Gastrocnemius medialis (tissue), 4 donors: Measurements from ENCODE around the gene EPB41.

Experiments
- CTCF ChIP-seq, 5 experiments: fragments of 450-650 bp in 3 of 5; fragments of 200-600 bp in 2 of 5; sonication (generic) in 2 of 5; IDR thresholded peaks in 4 of 5; conservative IDR thresholded peaks in 1 of 5; 1 replicate in 4 of 5; 2 replicates in 1 of 5; pipeline ENCODE4 v1.5.1; 2016 to 2019; ENCODE audit warnings: antibody characterized with exemption in 5 of 5, mild to moderate bottlenecking in 3 of 5, moderate library complexity in 3 of 5
- POLR2A ChIP-seq, 2 donors: fragments of 450-650 bp; IDR thresholded peaks; one replicate each; pipeline ENCODE4 v1.6.1; 2017; ENCODE audit warnings: antibody characterized with exemption in 2 of 2, mild to moderate bottlenecking in 2 of 2, moderate library complexity in 2 of 2

- TF ChIP-seq CTCF (IDR thresholded peaks at IDR 0.05 in 4 of 5, conservative IDR thresholded peaks at IDR 0.05 in 1 of 5) (no peak), POLR2A (IDR thresholded peaks at IDR 0.05) (no peak)
These were observed 28.2 kb upstream of the EPB41 start for GRCh38 chr1:28885977-28886730.
